GM13976 (cell line): Measurements from ENCODE around the gene CHCHD6.

ENCODE experiments used
- DNase-seq: peaks from one replicate; pipeline ENCODE4 v3.0.0; 2012; ENCODE audit warnings: low spot score
- in situ Hi-C: fragments of 300-500 bp; cut with MboI; formaldehyde crosslinking; loops from one replicate; pipeline ENCODE4 v1.12.0; 2022; ENCODE audit warnings: low sequenced_read_pairs, mixed read lengths, inconsistent platforms; ENCODE audit not compliant: unreplicated experiment
- TF ChIP-seq, protein P1 (sequence below): IDR thresholded peaks from 2 replicates; pipeline ENCODE4 v1.5.1; 2012; ENCODE audit warnings: borderline replicate concordance, mild to moderate bottlenecking; ENCODE audit not compliant: insufficient read depth; ENCODE audit errors: extremely low read depth, missing control alignments, control extremely low read depth

The CHCHD6 gene

DNA sequence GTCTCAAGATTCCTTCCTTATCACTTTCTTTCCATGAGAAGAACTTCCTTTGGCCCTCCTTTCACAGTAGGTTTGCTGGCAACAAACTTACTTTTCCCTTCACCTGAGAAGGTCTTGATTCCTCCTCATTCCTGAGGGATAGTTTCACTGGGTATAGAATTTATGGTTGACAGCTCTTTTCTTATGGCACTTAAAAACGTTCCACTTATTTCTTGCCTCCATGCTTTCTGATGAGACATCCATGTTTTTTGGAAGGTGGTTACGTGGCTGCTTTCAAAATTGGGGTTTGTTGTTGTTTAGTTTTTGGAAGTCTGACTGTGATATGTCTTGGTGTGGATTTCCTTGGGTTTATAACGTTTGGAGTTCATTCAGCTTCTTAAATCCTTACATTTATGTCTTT, 270.7 kb downstream of the CHCHD6 start:
- in situ Hi-C loops: loop anchor here (10.0 kb wide), 1 partner anchor 220 kb away; no protein-coding TSS in a partner anchor
- TF ChIP-seq, protein P1, sequence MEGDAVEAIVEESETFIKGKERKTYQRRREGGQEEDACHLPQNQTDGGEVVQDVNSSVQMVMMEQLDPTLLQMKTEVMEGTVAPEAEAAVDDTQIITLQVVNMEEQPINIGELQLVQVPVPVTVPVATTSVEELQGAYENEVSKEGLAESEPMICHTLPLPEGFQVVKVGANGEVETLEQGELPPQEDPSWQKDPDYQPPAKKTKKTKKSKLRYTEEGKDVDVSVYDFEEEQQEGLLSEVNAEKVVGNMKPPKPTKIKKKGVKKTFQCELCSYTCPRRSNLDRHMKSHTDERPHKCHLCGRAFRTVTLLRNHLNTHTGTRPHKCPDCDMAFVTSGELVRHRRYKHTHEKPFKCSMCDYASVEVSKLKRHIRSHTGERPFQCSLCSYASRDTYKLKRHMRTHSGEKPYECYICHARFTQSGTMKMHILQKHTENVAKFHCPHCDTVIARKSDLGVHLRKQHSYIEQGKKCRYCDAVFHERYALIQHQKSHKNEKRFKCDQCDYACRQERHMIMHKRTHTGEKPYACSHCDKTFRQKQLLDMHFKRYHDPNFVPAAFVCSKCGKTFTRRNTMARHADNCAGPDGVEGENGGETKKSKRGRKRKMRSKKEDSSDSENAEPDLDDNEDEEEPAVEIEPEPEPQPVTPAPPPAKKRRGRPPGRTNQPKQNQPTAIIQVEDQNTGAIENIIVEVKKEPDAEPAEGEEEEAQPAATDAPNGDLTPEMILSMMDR: no peak
- no peak for DNase-seq

DNA sequence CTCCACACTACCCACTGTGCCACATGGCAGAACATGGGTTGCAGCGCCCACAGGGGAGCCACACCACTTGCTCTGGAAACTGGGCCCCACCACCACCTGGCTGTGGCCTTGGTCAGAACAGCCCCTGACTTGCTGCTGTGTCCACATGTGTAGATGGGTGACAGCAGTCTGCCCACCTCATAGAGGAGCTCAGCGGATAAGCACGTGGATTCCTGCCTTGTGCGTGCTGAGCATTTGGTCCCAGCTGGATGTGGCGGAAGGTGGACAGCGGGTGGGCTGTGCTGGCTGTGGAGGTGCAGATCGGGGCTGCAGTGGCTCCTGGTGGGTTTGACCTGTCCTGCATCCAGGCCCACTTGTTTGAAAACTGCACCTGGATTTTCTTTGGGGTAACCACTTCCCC, 272.9 kb downstream of the CHCHD6 start:
- in situ Hi-C loops: loop anchor here (10.0 kb wide), 1 partner anchor 222 kb away; no protein-coding TSS in a partner anchor
- TF ChIP-seq, protein P1: no peak
- DNase-seq: no peak

DNA sequence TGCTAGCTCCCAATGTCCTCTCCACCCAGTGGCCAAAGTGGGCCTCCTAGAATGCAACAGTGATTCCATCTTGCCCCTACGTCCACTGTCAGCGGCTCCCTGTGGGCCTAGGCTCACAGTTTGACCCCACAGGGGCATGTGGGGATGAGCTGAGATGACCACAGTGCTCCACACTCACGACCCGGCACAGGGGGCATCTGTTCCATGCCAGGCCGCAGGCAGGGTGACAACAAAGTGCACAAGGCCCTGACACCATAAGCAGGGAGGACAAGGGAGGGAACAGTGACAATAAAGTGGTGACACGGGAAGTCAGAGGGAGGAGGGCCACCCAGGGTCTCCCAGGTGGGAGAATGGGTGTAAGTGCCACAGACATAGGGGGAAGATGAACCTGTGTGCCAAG, 273.8 kb downstream of the CHCHD6 start:
- no peak for DNase-seq
- TF ChIP-seq, protein P1: no peak
- in situ Hi-C loops: loop anchor here (10.0 kb wide), 1 partner anchor 223 kb away; no protein-coding TSS in a partner anchor

DNA sequence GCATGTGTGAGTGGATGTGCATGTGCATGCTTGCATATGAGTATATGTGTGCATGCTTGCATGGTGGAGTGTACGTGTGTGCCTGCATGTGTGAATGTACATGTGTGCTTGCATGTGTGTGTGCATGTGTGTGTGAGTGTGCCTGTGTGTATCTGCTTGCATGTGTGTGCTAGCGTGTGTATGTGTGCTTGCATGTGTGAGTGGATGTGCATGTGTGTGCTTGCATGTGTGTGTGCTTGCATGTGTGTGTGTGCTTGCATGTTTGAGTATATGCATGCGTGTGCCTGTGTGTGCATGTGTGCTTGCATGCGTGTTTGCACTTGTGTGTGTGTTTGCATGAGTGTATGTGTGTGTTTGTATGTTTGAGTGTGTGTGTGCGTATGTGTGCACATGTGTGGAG, 274.3 kb downstream of the CHCHD6 start:
- in situ Hi-C loops: loop anchor here (10.0 kb wide), 1 partner anchor 223 kb away; no protein-coding TSS in a partner anchor
- no peak for DNase-seq
- TF ChIP-seq, protein P1: no peak

DNA sequence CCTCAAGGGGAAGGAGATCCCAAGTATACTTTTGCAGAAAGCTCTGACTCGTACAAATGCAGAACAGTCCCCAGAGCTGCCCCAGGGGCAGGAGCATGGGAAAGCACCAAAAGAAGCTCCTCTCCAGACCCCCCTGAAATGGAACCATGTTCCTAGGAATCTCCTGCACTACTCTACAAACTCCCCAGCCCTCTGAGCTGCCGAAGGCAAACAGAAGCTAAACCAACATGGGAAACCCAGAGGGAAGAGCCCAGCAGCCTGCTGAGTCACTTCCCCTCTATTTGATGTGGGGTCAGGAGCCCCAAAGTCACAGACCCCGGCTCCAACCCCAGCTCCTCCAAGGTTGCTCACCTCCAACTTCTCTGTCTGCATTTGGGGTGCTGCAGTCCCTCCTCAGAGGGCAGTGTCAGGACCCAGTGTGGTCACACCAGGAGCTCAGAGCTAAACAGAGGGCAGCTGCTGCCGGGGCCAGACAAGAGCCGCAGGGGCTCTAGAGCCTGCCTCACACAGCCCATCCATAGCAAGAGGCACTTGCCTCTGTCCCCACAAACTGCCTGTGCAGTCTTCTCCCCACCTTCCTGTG, 275.1 kb downstream of the CHCHD6 start:
- in situ Hi-C loops: loop anchor here (10.0 kb wide), 1 partner anchor 224 kb away; no protein-coding TSS in a partner anchor
- no peak for DNase-seq
- TF ChIP-seq, protein P1: no peak

DNA sequence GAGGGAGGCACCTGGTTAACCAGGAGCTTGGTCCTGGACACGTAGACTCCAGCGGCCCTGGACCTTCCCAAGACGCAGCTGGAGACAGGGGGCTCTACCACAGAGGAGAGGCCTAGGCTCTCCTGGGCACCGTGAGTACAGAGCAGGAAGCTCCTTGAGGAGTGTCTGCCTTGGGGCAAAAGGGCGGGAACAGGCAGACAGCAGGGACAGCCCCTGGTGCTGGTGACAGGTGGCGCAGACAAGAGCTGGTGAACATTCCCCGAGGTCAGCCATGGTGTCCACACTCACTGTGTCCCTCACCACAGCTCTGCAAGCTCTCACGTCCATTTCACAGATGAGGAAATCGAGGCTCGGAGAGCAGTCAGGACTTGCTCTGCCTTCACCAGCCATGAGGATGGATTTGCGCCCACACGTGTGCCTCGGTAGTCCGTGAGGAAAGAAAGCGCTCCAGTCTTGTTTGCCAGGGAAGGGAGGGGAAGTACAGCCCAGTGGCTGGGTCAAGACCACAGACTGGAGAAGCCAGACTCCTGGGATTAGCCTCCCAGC, 276.3 kb downstream of the CHCHD6 start:
- TF ChIP-seq, protein P1: no peak
- DNase-seq: no peak
- in situ Hi-C loops: no loop called here
